ENCODE data around the gene CSF2RB.

- TF ChIP-seq, protein P1, sequence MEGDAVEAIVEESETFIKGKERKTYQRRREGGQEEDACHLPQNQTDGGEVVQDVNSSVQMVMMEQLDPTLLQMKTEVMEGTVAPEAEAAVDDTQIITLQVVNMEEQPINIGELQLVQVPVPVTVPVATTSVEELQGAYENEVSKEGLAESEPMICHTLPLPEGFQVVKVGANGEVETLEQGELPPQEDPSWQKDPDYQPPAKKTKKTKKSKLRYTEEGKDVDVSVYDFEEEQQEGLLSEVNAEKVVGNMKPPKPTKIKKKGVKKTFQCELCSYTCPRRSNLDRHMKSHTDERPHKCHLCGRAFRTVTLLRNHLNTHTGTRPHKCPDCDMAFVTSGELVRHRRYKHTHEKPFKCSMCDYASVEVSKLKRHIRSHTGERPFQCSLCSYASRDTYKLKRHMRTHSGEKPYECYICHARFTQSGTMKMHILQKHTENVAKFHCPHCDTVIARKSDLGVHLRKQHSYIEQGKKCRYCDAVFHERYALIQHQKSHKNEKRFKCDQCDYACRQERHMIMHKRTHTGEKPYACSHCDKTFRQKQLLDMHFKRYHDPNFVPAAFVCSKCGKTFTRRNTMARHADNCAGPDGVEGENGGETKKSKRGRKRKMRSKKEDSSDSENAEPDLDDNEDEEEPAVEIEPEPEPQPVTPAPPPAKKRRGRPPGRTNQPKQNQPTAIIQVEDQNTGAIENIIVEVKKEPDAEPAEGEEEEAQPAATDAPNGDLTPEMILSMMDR (IDR thresholded peaks at IDR 0.05): no peak
- TF ChIP-seq POLR2A (IDR thresholded peaks at IDR 0.05): no peak
These were observed 27.2 kb downstream of the CSF2RB start for GRCh38 chr22:36940676-36941075.
